Measurements from ENCODE around the gene ATF3. TPM values are rescaled to one million over a fixed set of nuclear protein-coding genes. Genes with fewer than 3 reads are reported as not detected.
"Not testable (repeated sequence)": the region's sequence is repeated elsewhere in the genome, so short reads cannot be mapped to it uniquely, and the experiment has no call there.

ATF3 gene
- total RNA-seq, 1 donor from 2014 or later = 34.9 TPM

DNA sequence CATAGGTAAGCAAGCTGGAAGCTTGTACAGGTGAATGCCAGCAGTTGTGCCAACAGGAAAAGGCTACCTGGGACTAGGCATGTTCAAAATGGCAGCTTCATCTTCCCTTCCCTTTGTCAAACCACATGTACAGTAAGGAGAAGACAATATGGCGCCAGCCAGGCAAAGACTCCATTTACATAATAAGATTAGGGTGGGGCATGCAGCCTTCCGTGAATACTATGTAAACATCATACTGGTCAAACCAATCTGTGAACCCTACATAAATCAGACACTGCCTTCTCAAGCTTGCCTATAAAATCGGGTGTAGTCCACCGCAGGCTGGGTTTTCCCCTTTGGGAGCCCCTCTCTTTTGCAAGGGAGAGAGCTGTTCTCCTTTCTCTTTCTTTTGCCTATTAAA, 24.6 kb downstream of the ATF3 start:
- no peaks in the 10 kb centered on the region for H3K36me3 ChIP-seq
- H3K4me3 ChIP-seq = no peak overlapping the region
- peaks cover 23% of the 10 kb centered on the region for H3K4me1 ChIP-seq
- no peaks in the 10 kb centered on the region for H3K27me3 ChIP-seq
- intact Hi-C loops (cut with DNase I) = no loop called here
- no peak overlapping the region for H3K27ac ChIP-seq
- TF ChIP-seq POLR2A (IDR thresholded peaks at IDR 0.05) = no peak
- no peak for TF ChIP-seq POLR2AphosphoS5 (IDR thresholded peaks at IDR 0.05; ENCODE audit: insufficient read depth in 1 of 2, low read depth in 1 of 2)
- TF ChIP-seq, protein P1, sequence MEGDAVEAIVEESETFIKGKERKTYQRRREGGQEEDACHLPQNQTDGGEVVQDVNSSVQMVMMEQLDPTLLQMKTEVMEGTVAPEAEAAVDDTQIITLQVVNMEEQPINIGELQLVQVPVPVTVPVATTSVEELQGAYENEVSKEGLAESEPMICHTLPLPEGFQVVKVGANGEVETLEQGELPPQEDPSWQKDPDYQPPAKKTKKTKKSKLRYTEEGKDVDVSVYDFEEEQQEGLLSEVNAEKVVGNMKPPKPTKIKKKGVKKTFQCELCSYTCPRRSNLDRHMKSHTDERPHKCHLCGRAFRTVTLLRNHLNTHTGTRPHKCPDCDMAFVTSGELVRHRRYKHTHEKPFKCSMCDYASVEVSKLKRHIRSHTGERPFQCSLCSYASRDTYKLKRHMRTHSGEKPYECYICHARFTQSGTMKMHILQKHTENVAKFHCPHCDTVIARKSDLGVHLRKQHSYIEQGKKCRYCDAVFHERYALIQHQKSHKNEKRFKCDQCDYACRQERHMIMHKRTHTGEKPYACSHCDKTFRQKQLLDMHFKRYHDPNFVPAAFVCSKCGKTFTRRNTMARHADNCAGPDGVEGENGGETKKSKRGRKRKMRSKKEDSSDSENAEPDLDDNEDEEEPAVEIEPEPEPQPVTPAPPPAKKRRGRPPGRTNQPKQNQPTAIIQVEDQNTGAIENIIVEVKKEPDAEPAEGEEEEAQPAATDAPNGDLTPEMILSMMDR (IDR thresholded peaks at IDR 0.05) = no peak
- H3K9me3 ChIP-seq = no peaks in the 10 kb centered on the region
- DNase-seq (ENCODE audit: extremely low spot score in 2 of 2) = no peak

DNA sequence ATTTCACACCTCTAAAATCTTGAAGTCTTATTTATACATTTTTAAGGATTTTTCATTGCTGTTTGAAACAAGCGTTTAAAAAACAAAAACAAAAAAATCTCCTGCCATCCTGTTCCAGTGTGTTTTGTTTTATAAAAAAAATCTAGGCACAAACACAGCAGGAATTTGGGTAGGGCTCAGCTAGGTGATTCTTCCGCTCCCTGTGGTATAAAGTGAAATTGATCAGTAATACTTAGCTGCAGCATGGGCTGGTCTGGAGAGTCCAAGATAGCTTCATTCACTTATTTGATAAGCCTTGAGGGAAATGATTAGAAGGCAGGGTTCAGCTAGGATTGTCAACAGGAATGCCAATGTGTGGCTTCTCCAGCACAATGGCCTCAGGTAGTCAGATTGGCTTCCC, 25.7 kb downstream of the ATF3 start:
- intact Hi-C loops (cut with DNase I) = no loop called here
- Histone ChIP-seq H3K9me3 (no peaks in the 10 kb centered on the region), H3K36me3 (no peaks in the 10 kb centered on the region), H3K27me3 (no peaks in the 10 kb centered on the region), H3K27ac (no peak overlapping the region), H3K4me3 (no peak overlapping the region), H3K4me1 (peaks cover 23% of the 10 kb centered on the region)
- no peak for DNase-seq (ENCODE audit: extremely low spot score in 2 of 2)
- TF ChIP-seq, protein P1 (IDR thresholded peaks at IDR 0.05) = no peak
- TF ChIP-seq POLR2AphosphoS5 (IDR thresholded peaks at IDR 0.05; ENCODE audit: insufficient read depth in 1 of 2, low read depth in 1 of 2) (no peak), POLR2A (IDR thresholded peaks at IDR 0.05) (no peak)

DNA sequence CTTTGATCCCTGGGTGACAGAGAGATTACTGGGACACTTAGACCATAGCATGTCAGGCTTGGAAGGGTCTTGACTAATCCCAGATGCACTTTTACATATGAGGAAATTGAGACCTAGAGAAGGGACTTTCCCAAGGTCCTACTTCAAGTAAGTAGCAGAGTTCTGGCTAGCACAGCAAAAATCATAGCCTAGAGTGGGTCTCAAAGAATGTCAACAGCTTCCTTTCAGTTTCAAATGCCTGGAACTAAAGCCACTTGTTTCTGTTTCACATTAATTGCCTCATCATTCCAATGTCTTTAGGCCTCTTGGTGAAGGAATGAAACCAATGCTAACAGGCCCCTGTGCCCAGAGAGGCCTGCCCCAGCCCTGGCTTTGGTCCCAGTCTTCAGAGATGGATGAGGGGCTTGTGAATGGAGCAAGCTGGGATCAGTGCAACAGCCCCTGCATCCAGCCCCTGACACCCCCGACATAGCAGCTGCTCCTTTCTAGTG, 26.6 kb downstream of the ATF3 start:
- DNase-seq (ENCODE audit: extremely low spot score in 2 of 2) = no peak
- intact Hi-C loops (cut with DNase I) = no loop called here
- no peaks in the 10 kb centered on the region for H3K27me3 ChIP-seq
- H3K9me3 ChIP-seq = no peaks in the 10 kb centered on the region
- H3K27ac ChIP-seq = peak overlapping the region; percentile 72
- H3K4me3 ChIP-seq = no peak overlapping the region
- peaks cover 23% of the 10 kb centered on the region for H3K4me1 ChIP-seq
- TF ChIP-seq, protein P1 (IDR thresholded peaks at IDR 0.05) = no peak
- TF ChIP-seq POLR2AphosphoS5 (IDR thresholded peaks at IDR 0.05; ENCODE audit: insufficient read depth in 1 of 2, low read depth in 1 of 2) (no peak), POLR2A (IDR thresholded peaks at IDR 0.05) (no peak)
- no peaks in the 10 kb centered on the region for H3K36me3 ChIP-seq

DNA sequence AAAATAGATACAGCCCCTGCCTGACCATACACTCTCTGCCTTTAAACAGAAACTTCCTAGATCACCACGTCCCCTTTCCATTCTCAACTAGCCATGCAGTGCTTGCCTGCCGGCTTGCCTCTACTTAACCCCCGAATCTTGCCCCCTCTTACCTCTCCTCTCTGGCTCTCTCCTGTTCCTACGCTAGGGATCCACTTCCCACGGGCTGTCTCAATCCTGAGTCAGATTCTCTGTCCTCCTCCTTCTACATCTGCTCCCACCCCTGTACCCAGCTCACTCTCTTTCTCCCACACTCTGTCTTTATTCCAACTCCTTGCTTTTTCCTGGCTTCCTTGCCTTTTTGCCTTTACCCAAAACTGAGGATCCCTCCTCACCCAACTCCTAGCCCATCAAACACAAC, 29.3 kb downstream of the ATF3 start:
- no peak overlapping the region for H3K4me3 ChIP-seq
- DNase-seq (ENCODE audit: extremely low spot score in 2 of 2) = no peak
- no peaks in the 10 kb centered on the region for H3K27me3 ChIP-seq
- intact Hi-C loops (cut with DNase I) = no loop called here
- H3K4me1 ChIP-seq = peaks cover 23% of the 10 kb centered on the region
- no peaks in the 10 kb centered on the region for H3K9me3 ChIP-seq
- TF ChIP-seq POLR2A (IDR thresholded peaks at IDR 0.05) = no peak
- TF ChIP-seq, protein P1 (IDR thresholded peaks at IDR 0.05) = no peak
- TF ChIP-seq POLR2AphosphoS5 (IDR thresholded peaks at IDR 0.05; ENCODE audit: insufficient read depth in 1 of 2, low read depth in 1 of 2) = no peak
- no peaks in the 10 kb centered on the region for H3K36me3 ChIP-seq
- peak overlapping the region; percentile 72 for H3K27ac ChIP-seq

DNA sequence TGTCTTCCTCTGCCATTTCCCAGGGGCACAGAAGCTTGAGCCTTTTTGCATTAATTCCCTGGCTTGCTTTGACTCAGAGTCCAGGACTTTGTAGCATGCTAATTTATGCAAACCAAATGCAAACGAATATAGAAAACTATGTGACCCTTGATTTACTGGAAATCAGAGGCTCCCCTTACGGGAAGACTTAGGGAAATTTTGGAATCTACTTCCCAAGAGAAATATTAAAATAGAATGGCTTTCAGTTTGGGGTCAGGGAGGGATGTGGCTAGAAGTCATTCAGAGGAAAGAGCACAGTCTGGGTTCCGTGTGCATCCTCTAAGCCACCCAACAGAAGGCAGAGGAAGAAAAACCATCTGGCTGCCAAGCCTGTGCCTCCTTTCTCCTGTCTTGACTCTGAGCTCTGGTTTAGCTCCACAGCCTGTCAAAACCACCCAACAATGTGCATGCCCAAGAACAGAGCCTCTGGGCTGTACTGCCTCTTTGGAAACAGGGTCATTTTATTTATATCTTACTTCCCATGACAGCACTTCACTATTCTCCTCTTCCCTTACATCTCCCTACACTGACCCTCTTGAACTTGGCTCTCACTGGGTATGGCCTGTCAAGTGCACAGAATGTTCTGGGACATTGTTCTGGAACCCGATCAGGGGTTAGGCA, 30.1 kb downstream of the ATF3 start:
- Histone ChIP-seq H3K27me3 (no peaks in the 10 kb centered on the region), H3K4me1 (peaks cover 23% of the 10 kb centered on the region), H3K36me3 (no peaks in the 10 kb centered on the region), H3K9me3 (no peaks in the 10 kb centered on the region), H3K4me3 (no peak overlapping the region), H3K27ac (no peak overlapping the region)
- TF ChIP-seq, protein P1 (IDR thresholded peaks at IDR 0.05) = no peak
- no peak for TF ChIP-seq POLR2A (IDR thresholded peaks at IDR 0.05)
- TF ChIP-seq POLR2AphosphoS5 (IDR thresholded peaks at IDR 0.05; ENCODE audit: insufficient read depth in 1 of 2, low read depth in 1 of 2) = no peak
- DNase-seq (ENCODE audit: extremely low spot score in 2 of 2) = no peak
- intact Hi-C loops (cut with DNase I) = no loop called here

DNA sequence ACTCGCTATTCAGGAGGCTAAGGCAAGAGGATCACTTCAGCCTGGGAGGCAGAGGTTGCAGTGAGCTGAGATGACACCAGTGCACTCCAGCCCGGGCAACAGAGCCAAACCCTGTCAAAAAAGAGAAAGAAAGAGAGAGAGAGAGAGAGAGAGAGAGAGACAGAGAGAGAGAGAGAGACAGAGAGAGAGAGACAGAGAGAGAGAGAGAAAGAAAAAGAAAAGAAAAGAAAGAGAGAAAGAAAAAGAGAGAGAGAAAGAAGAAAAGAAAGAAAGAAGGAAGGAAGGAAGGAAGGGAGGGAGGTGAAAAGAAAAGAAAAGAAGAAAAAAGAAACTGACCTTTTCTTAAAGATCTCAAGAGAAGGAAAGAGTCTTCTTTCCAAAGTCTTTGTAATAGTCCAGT, 31.0 kb downstream of the ATF3 start:
- H3K36me3 ChIP-seq; intact Hi-C loops (cut with DNase I); H3K9me3 ChIP-seq; H3K4me3 ChIP-seq; H3K27me3 ChIP-seq; H3K27ac ChIP-seq; DNase-seq (ENCODE audit: extremely low spot score in 2 of 2): not testable (repeated sequence)
- H3K4me1 ChIP-seq = peaks cover 23% of the 10 kb centered on the region

Measured in vagina (tissue), 2 donors.